Retinal pigment epithelial cell (primary cell): ENCODE data around the gene MID2.
"Not testable (repeated sequence)": the region's sequence is repeated elsewhere in the genome, so short reads cannot be mapped to it uniquely, and the experiment has no call there.

ENCODE experiments used
- DNase-seq: peaks from one replicate; pipeline ENCODE4 v3.0.0-alpha.2; 2010; ENCODE audit warnings: low read depth
- H3K4me3 ChIP-seq: 2 replicates; pipeline ENCODE4 v1.5.1; 2011; ENCODE audit warnings: mild to moderate bottlenecking, low read length, control low read depth, moderate library complexity
- TF ChIP-seq, protein P1 (sequence below): conservative IDR thresholded peaks from 2 replicates; pipeline ENCODE4 v1.5.1; 2011; ENCODE audit warnings: low read depth, low read length, control low read depth, inconsistent platforms

Gene MID2

GRCh38 chrX:107842715-107843400 is 17.2 kb downstream of the MID2 start:
- DNase-seq: no peak
- TF ChIP-seq, protein P1, sequence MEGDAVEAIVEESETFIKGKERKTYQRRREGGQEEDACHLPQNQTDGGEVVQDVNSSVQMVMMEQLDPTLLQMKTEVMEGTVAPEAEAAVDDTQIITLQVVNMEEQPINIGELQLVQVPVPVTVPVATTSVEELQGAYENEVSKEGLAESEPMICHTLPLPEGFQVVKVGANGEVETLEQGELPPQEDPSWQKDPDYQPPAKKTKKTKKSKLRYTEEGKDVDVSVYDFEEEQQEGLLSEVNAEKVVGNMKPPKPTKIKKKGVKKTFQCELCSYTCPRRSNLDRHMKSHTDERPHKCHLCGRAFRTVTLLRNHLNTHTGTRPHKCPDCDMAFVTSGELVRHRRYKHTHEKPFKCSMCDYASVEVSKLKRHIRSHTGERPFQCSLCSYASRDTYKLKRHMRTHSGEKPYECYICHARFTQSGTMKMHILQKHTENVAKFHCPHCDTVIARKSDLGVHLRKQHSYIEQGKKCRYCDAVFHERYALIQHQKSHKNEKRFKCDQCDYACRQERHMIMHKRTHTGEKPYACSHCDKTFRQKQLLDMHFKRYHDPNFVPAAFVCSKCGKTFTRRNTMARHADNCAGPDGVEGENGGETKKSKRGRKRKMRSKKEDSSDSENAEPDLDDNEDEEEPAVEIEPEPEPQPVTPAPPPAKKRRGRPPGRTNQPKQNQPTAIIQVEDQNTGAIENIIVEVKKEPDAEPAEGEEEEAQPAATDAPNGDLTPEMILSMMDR: no peak
- H3K4me3 ChIP-seq: no peak overlapping the region

DNA sequence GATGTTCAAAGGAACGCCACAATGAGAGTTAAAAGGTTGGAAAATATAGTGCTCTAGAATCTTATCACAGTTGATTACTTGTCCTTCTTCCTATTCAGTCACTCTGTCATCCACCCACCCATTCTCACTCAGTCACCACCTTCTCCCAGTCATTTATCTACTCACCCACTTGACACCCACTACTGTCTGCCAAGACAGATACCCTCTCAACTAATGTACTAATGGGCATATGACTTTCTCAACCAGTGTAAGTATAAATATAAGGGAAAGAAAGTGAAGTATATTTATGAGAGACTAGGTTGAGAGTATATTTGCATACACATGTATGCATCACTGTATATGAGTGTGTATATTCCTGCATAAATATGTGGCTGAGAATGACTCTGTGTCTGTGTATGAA is 20.0 kb downstream of the MID2 start:
- TF ChIP-seq, protein P1: no peak
- no peak for DNase-seq
- no peak overlapping the region for H3K4me3 ChIP-seq

- no peak overlapping the region for H3K4me3 ChIP-seq
- no peak for DNase-seq
- TF ChIP-seq, protein P1: no peak
Observed at GRCh38 chrX:107848591-107848990, 22.9 kb downstream of the MID2 start.

DNA sequence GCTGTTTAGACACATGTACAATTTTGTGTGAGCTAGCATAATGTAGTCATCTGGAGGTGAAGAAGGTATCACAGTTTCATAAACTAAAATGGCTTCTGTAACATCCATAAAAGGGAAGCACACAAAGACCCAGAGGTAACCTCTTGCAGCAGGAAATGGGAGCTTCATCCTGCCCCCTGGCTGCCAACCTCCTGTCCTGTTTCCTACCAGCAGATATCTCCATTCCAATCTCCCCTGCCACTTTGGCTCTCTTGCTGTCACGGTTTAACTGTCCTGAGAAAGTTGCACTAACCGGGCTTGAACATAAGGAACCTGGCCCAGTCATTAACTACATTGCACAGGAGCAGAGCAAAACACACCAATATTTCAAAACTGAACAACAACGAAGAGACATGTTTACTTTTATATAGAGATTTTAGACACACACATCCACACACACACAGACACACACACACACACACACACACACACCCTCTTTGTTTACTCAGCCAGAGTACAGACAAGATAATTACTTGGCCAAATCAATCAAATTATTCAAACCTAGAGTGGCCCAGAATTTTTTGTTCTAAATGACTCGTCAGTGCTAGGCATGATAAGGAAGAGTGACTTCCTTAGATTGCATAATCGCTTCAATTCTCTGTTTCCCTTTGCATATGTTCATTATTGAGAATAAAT is 24.2 kb downstream of the MID2 start:
- DNase-seq: no peak
- TF ChIP-seq, protein P1: no peak
- H3K4me3 ChIP-seq: no peak overlapping the region

- TF ChIP-seq, protein P1: no peak
- no peak overlapping the region for H3K4me3 ChIP-seq
- DNase-seq: no peak
Observed at GRCh38 chrX:107850422-107850765, 24.7 kb downstream of the MID2 start.

DNA sequence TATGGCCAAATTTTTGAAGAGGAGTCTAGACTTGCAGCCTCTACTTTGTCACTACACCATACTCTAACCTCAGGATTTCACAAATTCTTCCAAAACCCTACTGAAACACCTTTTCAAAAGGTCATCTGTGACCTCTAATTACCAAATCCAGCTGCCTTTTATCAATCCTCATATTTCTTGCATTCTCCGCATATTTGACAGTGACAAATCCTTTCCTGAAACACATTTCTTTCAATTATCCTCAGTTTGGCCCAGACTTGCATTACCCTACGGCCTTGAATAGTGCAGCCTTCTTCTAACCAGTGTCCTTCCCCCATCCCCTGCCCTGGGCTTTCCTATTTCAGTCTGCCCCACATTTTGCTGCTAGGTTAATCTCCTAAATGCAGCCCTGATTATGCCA is 25.5 kb downstream of the MID2 start:
- H3K4me3 ChIP-seq: no peak overlapping the region
- no peak for DNase-seq
- TF ChIP-seq, protein P1: no peak

GRCh38 chrX:107851665-107852064 is 26.0 kb downstream of the MID2 start:
- not testable (repeated sequence) for H3K4me3 ChIP-seq, DNase-seq
